B cell (primary cell): Measurements from ENCODE around the gene ADAMTSL1. TPM values are rescaled to one million over a fixed set of nuclear protein-coding genes. Genes with fewer than 3 reads are reported as not detected.

ENCODE experiments used
- ATAC-seq: fragments of 200-7000 bp; cut with Tn5 transposase; one replicate; pipeline ENCODE4 v1.10.0; 2021; ENCODE audit warnings: low read depth, mild to moderate bottlenecking, moderate number of reproducible peaks, moderate library complexity
- CTCF ChIA-PET: fragments of 350-600 bp; sonication (Branson Sonifier 250); formaldehyde crosslinking; loops from one replicate; lab custom pipeline; 2021; ENCODE audit warnings: antibody characterized with exemption, inconsistent platforms; lab: Charles Lee
- POLR2A ChIA-PET: fragments of 350-600 bp; sonication (Branson Sonifier 250); formaldehyde crosslinking; loops from one replicate; lab custom pipeline; 2021; ENCODE audit warnings: antibody characterized with exemption; lab: Charles Lee
- DNase-seq: peaks from one replicate; pipeline ENCODE4 v3.0.0; 2013
- H2AFZ ChIP-seq: 2 replicates; pipeline ENCODE4 v1.6.1; 2012; ENCODE audit warnings: mild to moderate bottlenecking, low read depth, low read length; ENCODE audit not compliant: insufficient read depth, poor library complexity, severe bottlenecking
- H3K27ac ChIP-seq, 2 donors: 1 replicate in 1 of 2; 2 replicates in 1 of 2; pipeline ENCODE4 v1.5.1; 2012 to 2013; ENCODE audit warnings: low read length in 2 of 2, mild to moderate bottlenecking in 2 of 2, moderate library complexity in 1 of 2
- H3K27me3 ChIP-seq, 4 experiments: fragments of 200-600 bp in 1 of 4; sonication (generic) in 1 of 4; replicated peaks in 1 of 4; 1 replicate in 2 of 4; 2 replicates in 2 of 4; pipeline versions ENCODE4 v1.6.1 to v1.7.0; 2013 to 2016; ENCODE audit warnings: low read length in 3 of 4, mild to moderate bottlenecking in 2 of 4, mixed read lengths in 1 of 4, moderate library complexity in 1 of 4; ENCODE audit not compliant: insufficient read depth in 4 of 4, control insufficient read depth in 3 of 4; ENCODE audit errors: control extremely low read depth in 1 of 4
- H3K36me3 ChIP-seq, 2 experiments: replicated peaks in 1 of 2; 1 replicate in 1 of 2; 2 replicates in 1 of 2; pipeline versions ENCODE4 v1.6.1 to v1.7.1; 2013; ENCODE audit warnings: low read length in 1 of 2; ENCODE audit not compliant: insufficient read depth in 2 of 2, control insufficient read depth in 1 of 2; ENCODE audit errors: control extremely low read depth in 1 of 2, extremely low read depth in 1 of 2
- H3K4me1 ChIP-seq, 2 donors: fragments of 200-600 bp in 1 of 2; sonication (generic) in 1 of 2; 1 replicate in 1 of 2; 2 replicates in 1 of 2; pipeline versions ENCODE4 v1.5.1 to v1.6.1; 2013 to 2017; ENCODE audit warnings: low read length in 2 of 2; ENCODE audit not compliant: control insufficient read depth in 2 of 2, insufficient read depth in 2 of 2
- H3K4me2 ChIP-seq: replicated peaks from 2 replicates; pipeline ENCODE3; 2012; ENCODE audit warnings: mild to moderate bottlenecking, low read depth, low read length; ENCODE audit not compliant: poor library complexity, severe bottlenecking
- H3K4me3 ChIP-seq, 5 experiments: fragments of 200-600 bp in 1 of 5; sonication (generic) in 1 of 5; 1 replicate in 3 of 5; 2 replicates in 2 of 5; pipeline versions ENCODE4 v1.5.1 to v1.7.0; 2011 to 2016; ENCODE audit warnings: low read length in 4 of 5, mild to moderate bottlenecking in 4 of 5, low read depth in 2 of 5, control low read depth in 1 of 5, moderate library complexity in 1 of 5; ENCODE audit not compliant: insufficient read depth in 1 of 5; ENCODE audit errors: control extremely low read depth in 1 of 5, extremely low read depth in 1 of 5
- H3K79me2 ChIP-seq: fragments of 200-600 bp; sonication (generic); one replicate; pipeline ENCODE4 v1.6.0; 2016; ENCODE audit warnings: low read length; ENCODE audit not compliant: control insufficient read depth, insufficient read depth
- H3K9ac ChIP-seq: fragments of 200-600 bp; sonication (generic); 2 replicates; pipeline ENCODE4 v1.6.1; 2017; ENCODE audit warnings: mild to moderate bottlenecking, low read length, moderate library complexity
- H3K9me3 ChIP-seq, 3 donors: one replicate each; pipeline versions ENCODE4 v1.6.1 to v1.7.1; 2013; ENCODE audit warnings: low read length in 2 of 3; ENCODE audit not compliant: control insufficient read depth in 2 of 3, insufficient read depth in 1 of 3; ENCODE audit errors: control extremely low read depth in 1 of 3
- H4K20me1 ChIP-seq: 2 replicates; pipeline ENCODE4 v1.6.0; 2012; ENCODE audit warnings: mild to moderate bottlenecking, low read length; ENCODE audit not compliant: insufficient read depth, control insufficient read depth, poor library complexity, severe bottlenecking
- H3K27ac Mint-ChIP-seq: one replicate; pipeline ENCODE4 v1.8.0; 2021; ENCODE audit warnings: mixed read lengths
- H3K27me3 Mint-ChIP-seq: one replicate; pipeline ENCODE4 v1.8.0; 2021; ENCODE audit warnings: mixed read lengths
- H3K4me1 Mint-ChIP-seq: one replicate; pipeline ENCODE4 v1.8.0; 2021; ENCODE audit warnings: mixed read lengths
- H3K4me3 Mint-ChIP-seq: one replicate; pipeline ENCODE4 v1.8.0; 2021; ENCODE audit warnings: mixed read lengths
- H3K9me3 Mint-ChIP-seq: one replicate; pipeline ENCODE4 v1.8.0; 2022; ENCODE audit warnings: mixed read lengths; ENCODE audit not compliant: insufficient read depth
- EZH2 ChIP-seq: IDR thresholded peaks from 2 replicates; pipeline ENCODE4 v1.6.1; 2012; ENCODE audit warnings: borderline replicate concordance, low read depth, mild to moderate bottlenecking, moderate library complexity, low read length; ENCODE audit not compliant: insufficient read depth, poor library complexity, severe bottlenecking
- WGBS: methylation state at CpG from one replicate; pipeline ENCODE4 v1.1.5; 2013; ENCODE audit warnings: missing lambda C conversion rate; ENCODE audit not compliant: insufficient coverage; 5-methylcytosine and 5-hydroxymethylcytosine counted together
- intact Hi-C: fragments of 100-400 bp; cut with micrococcal nuclease; formaldehyde crosslinking; loops from one replicate; pipeline ENCODE4 v1.10.0; 2022
- polyA plus RNA-seq: library from polyadenylated mRNA; depleted of rRNA; stranded (reverse); fragments of >200 nt; gene quantifications from 2 replicates; pipeline ENCODE4 v1.2.3, GENCODE V29; 2012
- total RNA-seq, 2 donors: library from RNA; stranded (reverse); fragments of 120-200 nt in 1 of 2; gene quantifications; 1 replicate in 1 of 2; 2 replicates in 1 of 2; pipeline versions ENCODE4 v1.2.3 to v1.2.4, GENCODE V29; 2013 to 2022
- TF ChIP-seq, protein P1 (sequence below): fragments of 200-600 bp; IDR thresholded peaks from one replicate; pipeline ENCODE4 v1.8.0; 2022; ENCODE audit warnings: antibody characterized with exemption, mild to moderate bottlenecking

Gene ADAMTSL1
- total and polyA plus RNA-seq, 2 donors (not counting 1 experiment from before 2014, with no cell fraction given) = not detected

DNA sequence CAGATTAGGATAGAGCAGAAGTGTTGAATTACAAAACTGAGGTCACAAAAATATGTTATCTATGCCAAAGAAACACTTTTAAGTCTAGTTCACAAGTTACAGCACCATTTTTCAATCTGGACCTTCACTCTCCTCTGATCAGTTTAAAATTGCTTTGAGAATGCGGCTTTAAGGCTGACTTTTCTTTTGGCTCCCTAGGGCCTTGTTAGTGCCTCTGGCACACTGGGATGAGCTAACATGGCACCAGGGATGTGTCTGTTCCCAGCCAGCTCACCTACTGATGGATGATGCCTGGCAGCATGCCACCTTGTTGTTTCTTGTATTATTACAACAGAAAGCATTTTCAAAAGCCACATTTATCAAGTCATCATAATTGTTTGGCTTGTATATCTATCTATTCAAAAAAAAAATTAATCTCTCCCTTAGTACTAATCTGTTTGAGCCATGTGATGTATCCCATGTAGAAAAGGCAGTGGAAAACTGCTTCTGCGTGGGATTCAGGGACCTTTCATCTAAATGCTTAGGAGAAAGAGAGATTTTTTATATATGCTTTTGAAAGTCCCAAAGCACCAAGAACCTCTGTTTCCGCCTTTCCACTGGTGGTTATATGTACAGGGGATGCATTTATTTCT is 46.6 kb downstream of the ADAMTSL1 start:
- H3K4me2 ChIP-seq = no peak overlapping the region
- Mint-ChIP-seq H3K4me3 (no peak overlapping the region), H3K27ac (no peak overlapping the region), H3K27me3 (no peaks in the 10 kb centered on the region), H3K9me3 (no peaks in the 10 kb centered on the region), H3K4me1 (no peaks in the 10 kb centered on the region)
- ChIA-PET POLR2A (no interaction called here), CTCF (no interaction called here)
- H3K36me3 ChIP-seq = no peaks in the 10 kb centered on the region
- no peak overlapping the region for H3K27ac ChIP-seq
- no peak overlapping the region for H2AFZ ChIP-seq
- ATAC-seq = no peak
- 75% methylated on average over 2 of the region's 3 CpGs for WGBS
- H3K4me1 ChIP-seq = no peaks in the 10 kb centered on the region
- H3K9me3 ChIP-seq = peaks cover 0 to 2% (median 0%) of the 10 kb centered on the region in 3 donors
- H3K79me2 ChIP-seq = no peaks in the 10 kb centered on the region
- TF ChIP-seq, protein P1, sequence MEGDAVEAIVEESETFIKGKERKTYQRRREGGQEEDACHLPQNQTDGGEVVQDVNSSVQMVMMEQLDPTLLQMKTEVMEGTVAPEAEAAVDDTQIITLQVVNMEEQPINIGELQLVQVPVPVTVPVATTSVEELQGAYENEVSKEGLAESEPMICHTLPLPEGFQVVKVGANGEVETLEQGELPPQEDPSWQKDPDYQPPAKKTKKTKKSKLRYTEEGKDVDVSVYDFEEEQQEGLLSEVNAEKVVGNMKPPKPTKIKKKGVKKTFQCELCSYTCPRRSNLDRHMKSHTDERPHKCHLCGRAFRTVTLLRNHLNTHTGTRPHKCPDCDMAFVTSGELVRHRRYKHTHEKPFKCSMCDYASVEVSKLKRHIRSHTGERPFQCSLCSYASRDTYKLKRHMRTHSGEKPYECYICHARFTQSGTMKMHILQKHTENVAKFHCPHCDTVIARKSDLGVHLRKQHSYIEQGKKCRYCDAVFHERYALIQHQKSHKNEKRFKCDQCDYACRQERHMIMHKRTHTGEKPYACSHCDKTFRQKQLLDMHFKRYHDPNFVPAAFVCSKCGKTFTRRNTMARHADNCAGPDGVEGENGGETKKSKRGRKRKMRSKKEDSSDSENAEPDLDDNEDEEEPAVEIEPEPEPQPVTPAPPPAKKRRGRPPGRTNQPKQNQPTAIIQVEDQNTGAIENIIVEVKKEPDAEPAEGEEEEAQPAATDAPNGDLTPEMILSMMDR = no peak
- TF ChIP-seq EZH2 = no peak
- no peak for DNase-seq
- H4K20me1 ChIP-seq = no peaks in the 10 kb centered on the region
- no peak overlapping the region for H3K4me3 ChIP-seq
- H3K27me3 ChIP-seq = no peaks in the 10 kb centered on the region
- intact Hi-C loops = no loop called here
- H3K9ac ChIP-seq = no peak overlapping the region

DNA sequence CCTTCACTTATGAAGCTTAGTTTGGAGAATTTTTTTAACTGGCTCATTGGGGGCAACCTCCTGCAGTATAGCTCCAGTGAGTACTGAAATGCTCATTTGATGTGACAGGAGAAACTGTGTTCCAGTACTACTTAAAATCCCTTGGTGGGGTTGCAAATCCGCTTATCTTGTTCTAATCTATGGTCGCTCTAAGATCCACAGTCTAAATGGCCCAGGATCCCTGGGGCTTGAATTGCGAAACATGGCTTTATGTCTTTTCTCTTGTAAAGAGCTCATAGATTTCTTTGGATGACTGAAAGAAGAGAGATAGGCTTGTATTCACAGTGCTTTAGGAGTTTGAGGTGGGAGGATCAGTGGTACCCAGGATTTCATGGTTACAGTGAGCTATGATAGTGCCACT is 52.7 kb downstream of the ADAMTSL1 start:
- Histone ChIP-seq H2AFZ (no peak overlapping the region), H3K27ac (no peak overlapping the region), H4K20me1 (no peaks in the 10 kb centered on the region), H3K4me2 (no peak overlapping the region), H3K79me2 (no peaks in the 10 kb centered on the region), H3K4me1 (no peaks in the 10 kb centered on the region), H3K9me3 (no peaks in the 10 kb centered on the region), H3K9ac (no peak overlapping the region), H3K4me3 (no peak overlapping the region), H3K27me3 (no peaks in the 10 kb centered on the region), H3K36me3 (no peaks in the 10 kb centered on the region)
- Mint-ChIP-seq H3K4me3 (no peak overlapping the region), H3K4me1 (no peaks in the 10 kb centered on the region), H3K27ac (no peak overlapping the region), H3K9me3 (no peaks in the 10 kb centered on the region), H3K27me3 (no peaks in the 10 kb centered on the region)
- 97% methylated on average over 3 of the region's 3 CpGs for WGBS
- no peak for DNase-seq
- ChIA-PET CTCF (no interaction called here), POLR2A (no interaction called here)
- no peak for ATAC-seq
- TF ChIP-seq EZH2 = no peak
- TF ChIP-seq, protein P1 = no peak
- intact Hi-C loops = no loop called here
